HCT116 (cell line): ENCODE data around the gene GPR107.

Source experiments
- ELF1 ChIP-seq: IDR thresholded peaks from 2 replicates; pipeline ENCODE4 v1.6.1; 2012; ENCODE audit warnings: low read depth, borderline replicate concordance
- EZH2phosphoT487 ChIP-seq: fragments of 200-600 bp; IDR thresholded peaks from 2 replicates; pipeline ENCODE4 v1.6.1; 2018; ENCODE audit warnings: antibody characterized with exemption, borderline replicate concordance

DNA sequence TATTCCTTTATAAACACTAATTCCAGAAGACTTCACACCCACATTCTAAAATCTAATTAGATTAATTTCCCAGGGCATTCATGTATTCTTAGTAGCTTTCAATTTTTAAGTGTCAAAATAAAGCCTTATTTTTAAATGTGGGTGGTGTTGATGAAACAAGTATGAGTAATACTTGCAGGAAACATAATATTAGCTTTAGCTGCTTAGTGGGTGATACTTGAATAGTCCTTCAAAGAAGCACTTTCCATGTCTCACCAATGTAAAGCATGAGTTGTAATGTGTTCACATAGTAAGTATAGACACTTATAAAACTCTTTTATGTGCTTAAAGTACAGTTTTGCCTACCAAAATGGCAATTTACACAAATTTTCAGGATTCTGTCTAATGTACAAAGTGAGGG, 17.6 kb upstream of the GPR107 start:
- TF ChIP-seq ELF1 (no peak), EZH2phosphoT487 (no peak)
